Measurements from ENCODE around the gene SFXN5.

- TF ChIP-seq EP300 (conservative IDR thresholded peaks at IDR 0.05; ENCODE audit: poor library complexity, severe bottlenecking) = no peak
- TF ChIP-seq EZH2 (IDR thresholded peaks at IDR 0.05; ENCODE audit: borderline replicate concordance, insufficient read depth, low read length, poor library complexity, severe bottlenecking) = no peak
These were observed 2.3 kb downstream of the SFXN5 start for GRCh38 chr2:73069041-73069854.

Data from neural cell (in vitro differentiated cells).